ENCODE measurements around the gene AMOTL2. TPM values are rescaled to one million over a fixed set of nuclear protein-coding genes. Genes with fewer than 3 reads are reported as not detected.

Gene AMOTL2
- total RNA-seq, 4 donors from 2014 or later, result 54.5 to 99.0 (median 59.1) TPM

- TF ChIP-seq CTCF (IDR thresholded peaks at IDR 0.05), result no peak
- no peak for TF ChIP-seq POLR2A (IDR thresholded peaks at IDR 0.05)
- Histone ChIP-seq H3K27ac (peak overlapping the region; percentile 94 to 100 (median 97)), H3K4me1 (peaks cover 35 to 93% (median 59%) of the 10 kb centered on the region in 3 donors), H3K9me3 (no peaks in the 10 kb centered on the region), H3K27me3 (peaks cover 0 to 24% (median 0%) of the 10 kb centered on the region in 4 donors), H3K4me3 (peak overlapping the region; percentile 64 to 81 (median 78)), H3K36me3 (peaks cover 18 to 45% (median 31%) of the 10 kb centered on the region in 3 donors)
- intact Hi-C loops (cut with DNase I), result no loop called here
- WGBS, 2 donors, result 4 to 35% methylated on average over 3 to 6 of the region's 9 CpGs
- no peak for DNase-seq
Measured at GRCh38 chr3:134372396-134373270, 1.6 kb downstream of the AMOTL2 start.

- TF ChIP-seq POLR2A (IDR thresholded peaks at IDR 0.05) (no peak), CTCF (IDR thresholded peaks at IDR 0.05) (no peak)
- Histone ChIP-seq H3K27ac (peak overlapping the region; percentile 94 to 100 (median 97)), H3K4me1 (peaks cover 32 to 93% (median 67%) of the 10 kb centered on the region in 3 donors), H3K4me3 (peak overlapping the region; percentile 64 to 81 (median 78)), H3K9me3 (no peaks in the 10 kb centered on the region), H3K27me3 (peaks cover 0 to 24% (median 0%) of the 10 kb centered on the region in 4 donors), H3K36me3 (peaks cover 27 to 54% (median 37%) of the 10 kb centered on the region in 3 donors)
- intact Hi-C loops (cut with DNase I), result no loop called here
- WGBS, 2 donors, result 57 to 67% methylated on average over 5 to 7 of the region's 7 CpGs
- DNase-seq, result no peak
Measured at GRCh38 chr3:134371542-134372324, 2.5 kb downstream of the AMOTL2 start.

DNA sequence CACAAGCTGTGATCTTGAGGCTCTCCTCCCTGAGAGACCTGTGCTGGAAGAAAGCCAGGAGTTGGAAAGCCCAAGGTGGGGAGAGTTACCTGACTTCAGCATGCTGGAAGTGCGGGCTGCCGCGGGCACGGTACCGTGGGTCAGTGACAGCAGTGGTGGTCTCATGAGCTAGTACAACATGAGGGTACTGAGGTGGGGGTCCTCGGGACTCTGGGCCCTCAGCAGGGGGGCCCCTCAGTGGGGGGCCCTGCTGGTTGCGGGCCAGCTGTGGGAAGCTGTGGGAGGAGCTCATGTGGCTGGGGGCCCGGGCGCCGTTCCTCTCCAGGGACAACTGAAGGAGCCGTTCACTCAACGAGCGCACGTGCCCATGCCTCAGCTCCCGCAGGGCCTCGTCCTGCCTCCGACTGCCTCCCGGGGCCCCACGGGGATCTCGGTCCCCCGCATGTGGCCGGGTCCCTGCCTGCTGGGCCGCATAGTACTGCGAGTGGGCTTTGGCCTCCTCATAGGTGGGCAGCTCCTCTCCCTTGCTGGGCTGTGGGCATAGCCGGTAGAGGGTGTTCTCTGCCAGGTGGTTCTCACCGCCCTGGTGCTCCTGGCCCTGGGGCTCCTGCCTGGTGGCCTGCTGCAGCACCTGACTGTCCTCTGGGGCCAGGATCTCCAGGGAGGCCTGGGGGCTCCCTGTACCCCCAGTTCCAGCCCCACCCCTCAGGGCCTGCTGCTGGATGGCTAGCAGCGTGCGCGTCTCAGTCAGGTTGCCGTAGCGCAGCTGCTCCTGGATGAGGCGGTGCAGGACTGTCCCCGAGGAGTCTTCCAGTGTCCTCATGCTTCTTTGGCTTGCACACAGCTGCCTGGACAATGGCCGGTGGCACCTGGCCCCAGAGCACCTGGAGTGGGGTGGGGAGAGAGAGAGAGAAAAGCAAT is 3.4 kb downstream of the AMOTL2 start:
- WGBS, 2 donors, result 68 to 95% methylated on average over 12 to 15 of the region's 34 CpGs
- DNase-seq, result no peak

More for the DNA sequence above, 3.4 kb downstream of the AMOTL2 start:
- no peaks in the 10 kb centered on the region for H3K9me3 ChIP-seq
- H3K36me3 ChIP-seq, result peaks cover 34 to 62% (median 46%) of the 10 kb centered on the region in 3 donors
- peak overlapping the region; percentile 94 to 100 (median 97) for H3K27ac ChIP-seq
- intact Hi-C loops (cut with DNase I), result no loop called here
- H3K4me1 ChIP-seq, result peaks cover 31 to 93% (median 76%) of the 10 kb centered on the region in 3 donors
- H3K27me3 ChIP-seq, result peaks cover 0 to 24% (median 0%) of the 10 kb centered on the region in 4 donors
- H3K4me3 ChIP-seq, result peak overlapping the region in 3 of 4 donors; percentile 64 to 81 (median 78)
- TF ChIP-seq CTCF (IDR thresholded peaks at IDR 0.05), result no peak
- no peak for TF ChIP-seq POLR2A (IDR thresholded peaks at IDR 0.05)

Data from esophagus squamous epithelium (tissue), 5 donors.